Prostate gland (tissue), 2 donors: ENCODE results near the gene GHRL. TPM values are rescaled to one million over a fixed set of nuclear protein-coding genes. Genes with fewer than 3 reads are reported as not detected.

Experiments
- DNase-seq: peaks from one replicate; pipeline ENCODE4 v3.0.0-alpha.2; 2019; ENCODE audit warnings: low spot score
- H3K27ac ChIP-seq, 2 donors: fragments of 200-600 bp; sonication (generic); 2 replicates each; pipeline ENCODE4 v1.5.1; 2017 to 2019
- H3K27me3 ChIP-seq: fragments of 200-600 bp; sonication (generic); replicated peaks from 2 replicates; pipeline ENCODE4 v1.5.1; 2019; ENCODE audit not compliant: insufficient read depth
- H3K36me3 ChIP-seq, 2 donors: fragments of 200-600 bp; sonication (generic); 1 replicate in 1 of 2; 2 replicates in 1 of 2; pipeline versions ENCODE4 v1.5.1 to v1.8.1; 2017 to 2019
- H3K4me1 ChIP-seq: fragments of 200-600 bp; sonication (generic); replicated peaks from 2 replicates; pipeline ENCODE4 v1.5.1; 2019
- H3K4me3 ChIP-seq, 2 donors: fragments of 200-600 bp; sonication (generic); 2 replicates each; pipeline ENCODE4 v1.5.1; 2017 to 2019
- H3K9me3 ChIP-seq: fragments of 200-600 bp; sonication (generic); 2 replicates; pipeline ENCODE4 v1.5.1; 2017
- POLR2A ChIP-seq: fragments of 450-650 bp; IDR thresholded peaks from one replicate; pipeline ENCODE4 v1.6.1; 2016; ENCODE audit warnings: antibody characterized with exemption, mild to moderate bottlenecking
- POLR2AphosphoS5 ChIP-seq: sonication (generic); formaldehyde crosslinking; IDR thresholded peaks from one replicate; pipeline ENCODE4 v1.6.1; 2017; ENCODE audit warnings: antibody characterized with exemption
- WGBS: methylation state at CpG from one replicate; pipeline ENCODE4 v1.1.5; 2018; 5-methylcytosine and 5-hydroxymethylcytosine counted together
- intact Hi-C: fragments of 100-400 bp; cut with DNase I; formaldehyde crosslinking; loops from one replicate; pipeline ENCODE4 v1.14.2; 2022
- total RNA-seq, 2 donors: library from RNA; depleted of rRNA; stranded (reverse); fragments of >200 nt; gene quantifications; one replicate each; pipeline ENCODE4 v1.1.0, GENCODE V29; 2016
- TF ChIP-seq, protein P1 (sequence below), 4 experiments: fragments of 200-600 bp in 2 of 4; fragments of 450-650 bp in 2 of 4; sonication (generic) in 2 of 4; IDR thresholded peaks; 1 replicate in 3 of 4; 2 replicates in 1 of 4; pipeline ENCODE4 v1.5.1; 2016 to 2019; ENCODE audit warnings: antibody characterized with exemption in 4 of 4, mild to moderate bottlenecking in 2 of 4, moderate library complexity in 2 of 4

GHRL gene
- total RNA-seq, 2 donors from 2014 or later: 3.0 TPM; not detected in 1

DNA sequence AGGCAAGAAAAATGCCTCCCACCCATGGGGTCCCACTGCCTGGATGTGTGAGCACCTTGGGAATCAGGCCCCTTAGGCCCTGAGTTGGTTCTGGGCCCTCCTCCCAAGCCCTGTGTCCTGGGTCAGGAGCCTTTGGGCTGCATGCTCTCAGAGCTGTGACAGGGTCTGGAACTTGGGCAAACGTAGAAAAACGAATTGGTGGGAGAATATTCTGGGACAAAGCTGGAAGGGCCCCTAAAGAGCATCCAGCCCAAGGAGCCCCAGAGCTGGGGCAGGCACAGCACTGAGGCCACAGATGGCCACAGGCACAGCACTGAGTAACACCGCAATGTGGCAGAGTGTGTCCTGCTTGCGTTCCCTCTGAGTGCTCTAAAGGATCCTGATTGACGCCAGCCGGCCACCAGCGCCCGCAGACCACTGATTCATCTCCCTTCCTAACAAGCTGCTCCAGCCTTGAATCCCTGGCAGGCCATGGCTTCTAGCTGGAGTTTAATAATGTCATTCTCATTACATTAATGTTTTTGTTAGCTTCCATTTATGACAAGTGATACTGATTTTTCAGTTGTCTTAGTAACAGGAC is 46.7 kb upstream of the GHRL start:
- intact Hi-C loops: no loop called here
- Histone ChIP-seq H3K27ac (no peak overlapping the region), H3K27me3 (no peaks in the 10 kb centered on the region), H3K9me3 (no peaks in the 10 kb centered on the region), H3K36me3 (no peaks in the 10 kb centered on the region), H3K4me3 (no peak overlapping the region), H3K4me1 (no peaks in the 10 kb centered on the region)
- DNase-seq: no peak
- WGBS: 81% methylated on average over 8 of the region's 8 CpGs
- TF ChIP-seq, protein P1, sequence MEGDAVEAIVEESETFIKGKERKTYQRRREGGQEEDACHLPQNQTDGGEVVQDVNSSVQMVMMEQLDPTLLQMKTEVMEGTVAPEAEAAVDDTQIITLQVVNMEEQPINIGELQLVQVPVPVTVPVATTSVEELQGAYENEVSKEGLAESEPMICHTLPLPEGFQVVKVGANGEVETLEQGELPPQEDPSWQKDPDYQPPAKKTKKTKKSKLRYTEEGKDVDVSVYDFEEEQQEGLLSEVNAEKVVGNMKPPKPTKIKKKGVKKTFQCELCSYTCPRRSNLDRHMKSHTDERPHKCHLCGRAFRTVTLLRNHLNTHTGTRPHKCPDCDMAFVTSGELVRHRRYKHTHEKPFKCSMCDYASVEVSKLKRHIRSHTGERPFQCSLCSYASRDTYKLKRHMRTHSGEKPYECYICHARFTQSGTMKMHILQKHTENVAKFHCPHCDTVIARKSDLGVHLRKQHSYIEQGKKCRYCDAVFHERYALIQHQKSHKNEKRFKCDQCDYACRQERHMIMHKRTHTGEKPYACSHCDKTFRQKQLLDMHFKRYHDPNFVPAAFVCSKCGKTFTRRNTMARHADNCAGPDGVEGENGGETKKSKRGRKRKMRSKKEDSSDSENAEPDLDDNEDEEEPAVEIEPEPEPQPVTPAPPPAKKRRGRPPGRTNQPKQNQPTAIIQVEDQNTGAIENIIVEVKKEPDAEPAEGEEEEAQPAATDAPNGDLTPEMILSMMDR (IDR thresholded peaks at IDR 0.05): no peak
- TF ChIP-seq POLR2A (no peak), POLR2AphosphoS5 (no peak)

DNA sequence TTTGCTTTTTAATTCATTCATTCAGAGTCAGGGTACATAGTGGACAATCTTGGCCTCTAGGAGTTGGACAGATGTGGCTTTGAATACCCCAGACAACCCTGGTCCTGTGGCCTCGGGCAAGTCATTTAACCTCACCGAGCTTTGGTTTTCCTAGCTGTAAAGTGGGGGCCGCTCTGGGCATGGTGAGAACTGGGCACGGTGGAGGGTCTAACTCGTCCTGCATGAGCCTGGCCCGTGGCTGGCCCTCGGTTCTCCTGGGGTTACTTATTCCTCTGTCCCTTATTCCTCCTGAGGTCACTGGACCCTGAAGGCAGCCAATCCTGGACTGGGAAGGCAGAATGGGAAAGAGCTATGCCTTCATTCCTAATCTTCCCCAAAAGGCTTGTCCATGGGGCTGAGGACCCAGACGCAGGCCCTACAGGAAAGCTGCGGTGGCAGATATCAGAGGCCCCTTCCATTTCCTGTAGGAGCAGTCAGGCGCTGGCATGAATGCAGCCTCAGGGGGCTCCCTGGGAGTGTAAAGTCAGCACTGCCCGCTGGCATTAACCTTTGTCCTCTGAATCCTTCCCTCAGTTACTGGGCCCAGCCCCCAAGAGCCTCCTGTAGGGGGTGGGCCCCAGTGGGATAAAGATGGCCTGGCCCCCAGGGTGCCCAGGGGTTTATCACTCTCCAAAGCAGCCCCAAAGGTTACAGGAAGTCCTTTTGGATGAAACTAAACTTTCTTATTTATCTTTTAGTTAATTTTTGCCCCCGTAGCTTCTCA is 46.0 kb upstream of the GHRL start:
- intact Hi-C loops: no loop called here

DNA sequence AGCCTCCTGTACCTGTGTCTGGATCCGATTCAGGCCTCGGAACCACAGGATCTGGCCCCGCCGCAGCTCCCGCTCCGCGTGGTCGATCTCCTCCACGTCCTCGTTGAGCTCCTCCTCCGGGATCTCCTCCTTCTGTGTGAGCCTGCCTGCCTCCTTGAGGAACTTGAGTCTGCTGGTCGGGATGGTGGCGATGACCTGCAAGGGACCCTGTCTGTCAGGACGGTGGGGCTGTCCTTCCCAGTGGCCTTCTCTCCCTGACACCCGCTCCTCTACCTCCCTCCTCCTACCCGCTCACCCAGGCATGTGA is 45.4 kb upstream of the GHRL start:
- H3K27ac ChIP-seq: no peak overlapping the region
- no peak overlapping the region for H3K4me3 ChIP-seq
- no peak for TF ChIP-seq POLR2A
- no peak for TF ChIP-seq POLR2AphosphoS5
- TF ChIP-seq, protein P1 (IDR thresholded peaks at IDR 0.05): no peak
- no peaks in the 10 kb centered on the region for H3K27me3 ChIP-seq
- intact Hi-C loops: no loop called here
- H3K36me3 ChIP-seq: no peaks in the 10 kb centered on the region
- no peak for DNase-seq
- no peaks in the 10 kb centered on the region for H3K4me1 ChIP-seq
- WGBS: 69% methylated on average over 16 of the region's 16 CpGs
- H3K9me3 ChIP-seq: no peaks in the 10 kb centered on the region

More for the DNA sequence above, 46.0 kb upstream of the GHRL start:
- no peaks in the 10 kb centered on the region for H3K36me3 ChIP-seq
- H3K27ac ChIP-seq: no peak overlapping the region
- WGBS: 85% methylated on average over 12 of the region's 12 CpGs
- H3K9me3 ChIP-seq: no peaks in the 10 kb centered on the region
- DNase-seq: no peak
- no peak overlapping the region for H3K4me3 ChIP-seq
- TF ChIP-seq POLR2AphosphoS5 (no peak), POLR2A (no peak)
- TF ChIP-seq, protein P1 (IDR thresholded peaks at IDR 0.05): no peak
- no peaks in the 10 kb centered on the region for H3K27me3 ChIP-seq
- no peaks in the 10 kb centered on the region for H3K4me1 ChIP-seq

DNA sequence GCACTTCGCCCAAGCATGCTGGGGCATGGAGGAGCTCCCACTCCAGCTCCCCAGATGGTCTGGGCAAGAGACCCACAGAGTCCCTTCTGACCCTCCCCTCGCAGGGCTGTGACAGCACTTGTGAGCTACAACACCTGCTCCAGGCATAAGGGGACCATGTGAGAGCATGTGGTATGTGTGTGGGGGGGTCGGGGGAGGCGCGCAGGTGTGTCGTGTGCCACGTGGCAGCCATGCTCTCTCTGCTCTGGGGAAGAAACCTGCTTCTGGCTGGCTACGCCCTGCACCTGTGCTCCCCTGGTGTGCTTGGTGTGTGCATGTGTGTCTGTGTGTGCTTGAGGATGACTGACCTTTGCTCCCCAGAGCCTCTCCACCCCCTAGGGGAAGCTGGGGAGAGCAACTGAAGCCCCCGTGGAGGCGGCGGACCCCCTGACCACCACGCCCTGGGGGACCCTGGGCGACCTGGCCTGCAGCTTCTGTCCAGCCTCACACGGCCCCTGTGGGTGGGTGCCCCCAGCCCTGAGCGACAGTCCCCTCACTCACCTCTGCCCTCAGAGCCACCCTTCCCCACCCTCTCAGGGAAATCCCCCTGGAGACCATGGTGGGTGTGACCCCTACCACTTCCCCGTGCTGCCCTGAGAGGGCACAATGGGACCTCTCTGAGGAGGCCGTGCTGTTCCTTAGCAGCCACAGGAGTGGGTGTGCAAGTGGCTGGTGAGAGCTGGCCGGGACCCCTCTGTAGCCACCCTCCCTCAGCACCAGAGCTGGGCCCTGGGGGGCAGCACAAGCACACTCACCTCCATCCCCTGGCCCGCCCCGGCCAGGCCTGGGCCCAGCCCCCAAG is 44.8 kb upstream of the GHRL start:
- TF ChIP-seq POLR2AphosphoS5 (no peak), POLR2A (no peak)
- TF ChIP-seq, protein P1 (IDR thresholded peaks at IDR 0.05): no peak
- Histone ChIP-seq H3K27ac (no peak overlapping the region), H3K4me3 (no peak overlapping the region), H3K36me3 (no peaks in the 10 kb centered on the region), H3K27me3 (no peaks in the 10 kb centered on the region), H3K9me3 (no peaks in the 10 kb centered on the region), H3K4me1 (no peaks in the 10 kb centered on the region)
- intact Hi-C loops: no loop called here
- DNase-seq: no peak
- 65% methylated on average over 18 of the region's 20 CpGs for WGBS
